GM23338 (cell line): ENCODE results near the gene BNIP3. TPM values are rescaled to one million over a fixed set of nuclear protein-coding genes. Genes with fewer than 3 reads are reported as not detected.

ENCODE experiments used
- ATAC-seq: fragments of 200-7000 bp; cut with Tn5 transposase; 3 replicates; pipeline ENCODE4 v1.9.1; 2020
- DNase-seq: peaks from one replicate; pipeline ENCODE4 v3.0.0-alpha.2; 2015; ENCODE audit warnings: low spot score
- H2AFZ ChIP-seq: fragments of 200-600 bp; sonication (generic); 2 replicates; pipeline ENCODE4 v1.8.0; 2016; ENCODE audit warnings: antibody characterized with exemption, mild to moderate bottlenecking, moderate library complexity
- H3F3A ChIP-seq: fragments of 200-600 bp; sonication (generic); replicated peaks from 2 replicates; pipeline ENCODE4 v1.8.0; 2017; ENCODE audit warnings: antibody characterized with exemption, mixed run types, low read depth
- H3K27ac ChIP-seq: fragments of 200-600 bp; sonication (generic); 2 replicates; pipeline ENCODE4 v1.6.1; 2016; ENCODE audit warnings: low read depth
- H3K27me3 ChIP-seq: fragments of 200-600 bp; sonication (generic); 2 replicates; pipeline ENCODE4 v1.8.0; 2016; ENCODE audit warnings: mild to moderate bottlenecking, mixed run types, moderate library complexity; ENCODE audit not compliant: insufficient read depth
- H3K36me3 ChIP-seq: fragments of 200-600 bp; sonication (generic); 2 replicates; pipeline ENCODE4 v1.8.0; 2016; ENCODE audit warnings: mild to moderate bottlenecking; ENCODE audit not compliant: insufficient read depth
- H3K4me1 ChIP-seq: fragments of 200-600 bp; sonication (generic); 2 replicates; pipeline ENCODE4 v1.8.0; 2016; ENCODE audit warnings: mild to moderate bottlenecking, moderate library complexity; ENCODE audit not compliant: insufficient read depth
- H3K4me2 ChIP-seq: fragments of 200-600 bp; sonication (generic); 2 replicates; pipeline ENCODE4 v1.7.1; 2017; ENCODE audit warnings: mixed run types
- H3K4me3 ChIP-seq: fragments of 200-600 bp; sonication (generic); 2 replicates; pipeline ENCODE4 v1.6.1; 2016; ENCODE audit warnings: mixed run types
- H3K79me2 ChIP-seq: fragments of 200-600 bp; sonication (generic); replicated peaks from 2 replicates; pipeline ENCODE4 v1.8.0; 2017; ENCODE audit warnings: mild to moderate bottlenecking; ENCODE audit not compliant: insufficient read depth
- H3K9me2 ChIP-seq: fragments of 200-600 bp; sonication (generic); 2 replicates; pipeline ENCODE4 v1.8.0; 2017; ENCODE audit not compliant: insufficient read depth
- H4K20me1 ChIP-seq: fragments of 200-600 bp; sonication (generic); replicated peaks from 2 replicates; pipeline ENCODE4 v1.8.0; 2017; ENCODE audit warnings: mild to moderate bottlenecking; ENCODE audit not compliant: insufficient read depth
- H3K27ac Mint-ChIP-seq: 2 replicates; pipeline ENCODE4 v1.8.0; 2020; ENCODE audit warnings: inconsistent platforms, mild to moderate bottlenecking, moderate library complexity, mixed read lengths
- H3K27me3 Mint-ChIP-seq: 3 replicates; pipeline ENCODE4 v1.8.0; 2022; ENCODE audit warnings: low read depth, mild to moderate bottlenecking, moderate library complexity, mixed read lengths, inconsistent platforms; ENCODE audit not compliant: insufficient read depth, poor library complexity
- H3K36me3 Mint-ChIP-seq: 3 replicates; pipeline ENCODE4 v1.8.0; 2021; ENCODE audit warnings: low read depth, mild to moderate bottlenecking, inconsistent platforms, moderate library complexity, mixed read lengths
- H3K4me1 Mint-ChIP-seq: 3 replicates; pipeline ENCODE4 v1.8.0; 2020; ENCODE audit warnings: mild to moderate bottlenecking, inconsistent platforms, mixed read lengths
- H3K4me3 Mint-ChIP-seq: 3 replicates; pipeline ENCODE4 v1.8.0; 2021; ENCODE audit warnings: moderate library complexity, mild to moderate bottlenecking, inconsistent platforms, mixed read lengths
- H3K9me3 Mint-ChIP-seq: 3 replicates; pipeline ENCODE4 v1.8.0; 2020; ENCODE audit warnings: moderate library complexity, mild to moderate bottlenecking, inconsistent platforms, mixed read lengths
- CREB1 ChIP-seq: fragments of 250-450 bp; sonication (Bioruptor Pico); IDR thresholded peaks from 2 replicates; pipeline ENCODE4 v1.5.0; 2020; ENCODE audit warnings: low read depth, mild to moderate bottlenecking, moderate library complexity
- EZH2 ChIP-seq: fragments of 200-600 bp; sonication (generic); IDR thresholded peaks from one replicate; pipeline ENCODE4 v1.8.0; 2017; ENCODE audit warnings: antibody characterized with exemption, mild to moderate bottlenecking, low read depth; ENCODE audit not compliant: unreplicated experiment
- ZNF331 ChIP-seq: fragments of 250-450 bp; sonication (Bioruptor Pico); IDR thresholded peaks from 2 replicates; pipeline ENCODE4 v1.5.0; 2020; ENCODE audit warnings: low read depth, mild to moderate bottlenecking, moderate library complexity
- polyA plus RNA-seq: library from polyadenylated mRNA; unstranded; fragments of >200 nt; fragmentation: Nextera tagmentation; extraction: Ambion mirVana; gene quantifications from 2 replicates; pipeline ENCODE4 v1.2.1, GENCODE V29; 2016
- total RNA-seq: library from RNA; depleted of rRNA; stranded (reverse); fragments of >200 nt; shearing (Covaris generic); gene quantifications from 2 replicates; pipeline ENCODE4 v1.2.3, GENCODE V29; 2014
- TF ChIP-seq, protein P1 (sequence below): fragments of 250-450 bp; sonication (Bioruptor Pico); IDR thresholded peaks from 2 replicates; pipeline ENCODE4 v1.5.0; 2020; ENCODE audit warnings: mild to moderate bottlenecking, moderate library complexity

BNIP3 gene
- total and polyA plus RNA-seq, 2 experiments from 2014 or later: 46.3 to 75.0 TPM

DNA sequence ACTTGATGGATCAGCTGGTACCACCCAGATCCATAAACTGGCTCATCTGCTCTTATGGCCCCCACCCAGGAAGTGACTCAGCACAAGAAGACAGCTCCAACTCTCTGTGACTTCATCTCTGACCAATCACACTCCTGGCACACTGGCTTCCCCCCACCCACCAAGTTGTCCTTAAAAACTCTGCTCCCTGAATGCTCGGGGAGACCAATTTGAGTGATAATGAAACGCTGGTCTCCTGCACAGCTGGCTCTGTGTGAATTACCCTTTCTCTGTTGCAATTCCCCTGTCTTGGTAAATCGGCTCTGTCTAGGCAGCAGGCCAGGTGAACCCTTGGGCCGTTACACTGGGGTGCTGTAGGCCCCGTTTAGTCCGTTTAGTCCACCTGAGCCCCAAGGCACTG is 23.4 kb upstream of the BNIP3 start (continued):
- TF ChIP-seq, protein P1, sequence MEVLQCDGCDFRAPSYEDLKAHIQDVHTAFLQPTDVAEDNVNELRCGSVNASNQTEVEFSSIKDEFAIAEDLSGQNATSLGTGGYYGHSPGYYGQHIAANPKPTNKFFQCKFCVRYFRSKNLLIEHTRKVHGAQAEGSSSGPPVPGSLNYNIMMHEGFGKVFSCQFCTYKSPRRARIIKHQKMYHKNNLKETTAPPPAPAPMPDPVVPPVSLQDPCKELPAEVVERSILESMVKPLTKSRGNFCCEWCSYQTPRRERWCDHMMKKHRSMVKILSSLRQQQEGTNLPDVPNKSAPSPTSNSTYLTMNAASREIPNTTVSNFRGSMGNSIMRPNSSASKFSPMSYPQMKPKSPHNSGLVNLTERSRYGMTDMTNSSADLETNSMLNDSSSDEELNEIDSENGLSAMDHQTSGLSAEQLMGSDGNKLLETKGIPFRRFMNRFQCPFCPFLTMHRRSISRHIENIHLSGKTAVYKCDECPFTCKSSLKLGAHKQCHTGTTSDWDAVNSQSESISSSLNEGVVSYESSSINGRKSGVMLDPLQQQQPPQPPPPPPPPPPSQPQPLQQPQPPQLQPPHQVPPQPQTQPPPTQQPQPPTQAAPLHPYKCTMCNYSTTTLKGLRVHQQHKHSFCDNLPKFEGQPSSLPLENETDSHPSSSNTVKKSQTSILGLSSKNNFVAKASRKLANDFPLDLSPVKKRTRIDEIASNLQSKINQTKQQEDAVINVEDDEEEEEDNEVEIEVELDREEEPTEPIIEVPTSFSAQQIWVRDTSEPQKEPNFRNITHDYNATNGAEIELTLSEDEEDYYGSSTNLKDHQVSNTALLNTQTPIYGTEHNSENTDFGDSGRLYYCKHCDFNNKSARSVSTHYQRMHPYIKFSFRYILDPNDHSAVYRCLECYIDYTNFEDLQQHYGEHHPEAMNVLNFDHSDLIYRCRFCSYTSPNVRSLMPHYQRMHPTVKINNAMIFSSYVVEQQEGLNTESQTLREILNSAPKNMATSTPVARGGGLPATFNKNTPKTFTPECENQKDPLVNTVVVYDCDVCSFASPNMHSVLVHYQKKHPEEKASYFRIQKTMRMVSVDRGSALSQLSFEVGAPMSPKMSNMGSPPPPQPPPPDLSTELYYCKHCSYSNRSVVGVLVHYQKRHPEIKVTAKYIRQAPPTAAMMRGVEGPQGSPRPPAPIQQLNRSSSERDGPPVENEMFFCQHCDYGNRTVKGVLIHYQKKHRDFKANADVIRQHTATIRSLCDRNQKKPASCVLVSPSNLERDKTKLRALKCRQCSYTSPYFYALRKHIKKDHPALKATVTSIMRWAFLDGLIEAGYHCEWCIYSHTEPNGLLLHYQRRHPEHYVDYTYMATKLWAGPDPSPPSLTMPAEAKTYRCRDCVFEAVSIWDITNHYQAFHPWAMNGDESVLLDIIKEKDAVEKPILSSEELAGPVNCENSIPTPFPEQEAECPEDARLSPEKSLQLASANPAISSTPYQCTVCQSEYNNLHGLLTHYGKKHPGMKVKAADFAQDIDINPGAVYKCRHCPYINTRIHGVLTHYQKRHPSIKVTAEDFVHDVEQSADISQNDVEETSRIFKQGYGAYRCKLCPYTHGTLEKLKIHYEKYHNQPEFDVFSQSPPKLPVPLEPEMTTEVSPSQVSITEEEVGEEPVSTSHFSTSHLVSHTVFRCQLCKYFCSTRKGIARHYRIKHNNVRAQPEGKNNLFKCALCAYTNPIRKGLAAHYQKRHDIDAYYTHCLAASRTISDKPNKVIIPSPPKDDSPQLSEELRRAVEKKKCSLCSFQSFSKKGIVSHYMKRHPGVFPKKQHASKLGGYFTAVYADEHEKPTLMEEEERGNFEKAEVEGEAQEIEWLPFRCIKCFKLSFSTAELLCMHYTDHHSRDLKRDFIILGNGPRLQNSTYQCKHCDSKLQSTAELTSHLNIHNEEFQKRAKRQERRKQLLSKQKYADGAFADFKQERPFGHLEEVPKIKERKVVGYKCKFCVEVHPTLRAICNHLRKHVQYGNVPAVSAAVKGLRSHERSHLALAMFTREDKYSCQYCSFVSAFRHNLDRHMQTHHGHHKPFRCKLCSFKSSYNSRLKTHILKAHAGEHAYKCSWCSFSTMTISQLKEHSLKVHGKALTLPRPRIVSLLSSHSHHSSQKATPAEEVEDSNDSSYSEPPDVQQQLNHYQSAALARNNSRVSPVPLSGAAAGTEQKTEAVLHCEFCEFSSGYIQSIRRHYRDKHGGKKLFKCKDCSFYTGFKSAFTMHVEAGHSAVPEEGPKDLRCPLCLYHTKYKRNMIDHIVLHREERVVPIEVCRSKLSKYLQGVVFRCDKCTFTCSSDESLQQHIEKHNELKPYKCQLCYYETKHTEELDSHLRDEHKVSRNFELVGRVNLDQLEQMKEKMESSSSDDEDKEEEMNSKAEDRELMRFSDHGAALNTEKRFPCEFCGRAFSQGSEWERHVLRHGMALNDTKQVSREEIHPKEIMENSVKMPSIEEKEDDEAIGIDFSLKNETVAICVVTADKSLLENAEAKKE: no peak

DNA sequence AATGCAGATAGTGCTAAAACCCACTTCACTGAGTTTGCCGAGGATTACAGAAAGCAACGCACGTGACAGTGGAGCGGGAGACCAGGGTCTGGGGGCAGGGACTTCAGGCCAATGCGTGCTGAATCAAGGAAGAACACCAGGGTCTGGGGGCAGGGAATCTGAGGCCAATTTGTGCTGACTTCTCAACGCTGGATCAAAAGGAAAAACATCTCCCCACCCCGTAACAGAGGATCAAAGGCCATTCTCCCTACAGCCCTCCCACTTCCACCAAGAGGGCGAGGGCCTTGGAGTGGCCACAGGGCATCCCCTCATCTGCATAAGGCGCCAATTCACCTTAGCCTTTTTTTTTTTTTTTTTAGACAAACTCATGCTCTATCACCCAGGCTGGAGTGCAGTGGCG is 22.3 kb upstream of the BNIP3 start:
- peaks cover 11% of the 10 kb centered on the region for H3K36me3 Mint-ChIP-seq
- no peak for TF ChIP-seq CREB1
- TF ChIP-seq ZNF331 (CRISPR knock-in tag): no peak
- no peak for TF ChIP-seq EZH2
- Histone ChIP-seq H3K27me3 (no peaks in the 10 kb centered on the region), H3K27ac (no peak overlapping the region), H3K36me3 (no peaks in the 10 kb centered on the region), H3K4me1 (peaks cover 39% of the 10 kb centered on the region), H3K4me3 (no peak overlapping the region), H3K4me2 (no peak overlapping the region), H3F3A (no peaks in the 10 kb centered on the region; the same call in 1 of the 2 replicates), H3K9me2 (no peaks in the 10 kb centered on the region), H2AFZ (no peak overlapping the region), H3K79me2 (no peaks in the 10 kb centered on the region), H4K20me1 (no peaks in the 10 kb centered on the region)
- no peak overlapping the region for H3K4me3 Mint-ChIP-seq
- H3K4me1 Mint-ChIP-seq: peaks cover 62% of the 10 kb centered on the region
- H3K27me3 Mint-ChIP-seq: peaks cover 12% of the 10 kb centered on the region
- H3K9me3 Mint-ChIP-seq: peaks cover 11% of the 10 kb centered on the region
- ATAC-seq: no peak
- DNase-seq: no peak
- H3K27ac Mint-ChIP-seq: no peak overlapping the region
